Suppressor macrophage treated with lipopolysaccharide for 4 hours (primary cell): ENCODE data around the gene TMC1.
"Not testable (repeated sequence)": the region's sequence is repeated elsewhere in the genome, so short reads cannot be mapped to it uniquely, and the experiment has no call there.

Experiments used
- DNase-seq: peaks from one replicate; pipeline ENCODE4 v3.0.0-alpha.2; 2020

The TMC1 gene

DNA sequence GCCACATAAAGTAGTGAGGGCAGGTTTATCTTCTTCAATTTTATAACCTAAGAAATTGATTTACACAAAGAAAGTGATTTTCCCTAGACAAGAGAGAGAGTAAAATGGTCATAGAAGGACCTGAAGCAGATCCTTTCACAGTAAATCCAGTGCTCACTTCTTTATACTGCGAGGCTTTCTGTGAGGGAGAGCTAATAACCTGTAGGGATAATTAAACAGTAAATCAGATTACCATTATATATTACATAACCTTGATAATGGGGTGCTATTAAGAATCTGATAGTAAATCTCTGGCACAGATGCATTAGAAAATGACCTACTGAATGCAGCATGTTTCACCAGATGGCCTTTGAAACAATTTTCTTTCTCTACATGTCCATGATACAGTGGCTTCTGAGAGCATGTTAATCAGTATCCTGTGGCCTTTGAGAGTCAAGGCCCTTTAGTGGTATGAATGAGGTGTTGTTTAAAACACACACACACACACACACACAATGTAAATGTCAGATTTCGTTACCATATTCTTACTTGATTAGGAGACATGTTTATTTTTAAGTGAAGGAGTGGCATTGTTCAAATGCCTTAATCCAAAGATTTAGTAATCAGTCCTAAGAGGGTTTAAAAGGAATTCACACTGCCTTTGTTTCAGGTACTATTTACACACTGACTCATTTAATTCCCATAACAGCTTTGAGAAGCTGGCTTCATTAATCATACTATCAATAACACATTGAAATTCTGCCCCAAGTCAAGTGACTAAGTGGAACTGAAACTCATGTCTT, 306.7 kb downstream of the TMC1 start:
- peak; percentile 18 for DNase-seq

DNA sequence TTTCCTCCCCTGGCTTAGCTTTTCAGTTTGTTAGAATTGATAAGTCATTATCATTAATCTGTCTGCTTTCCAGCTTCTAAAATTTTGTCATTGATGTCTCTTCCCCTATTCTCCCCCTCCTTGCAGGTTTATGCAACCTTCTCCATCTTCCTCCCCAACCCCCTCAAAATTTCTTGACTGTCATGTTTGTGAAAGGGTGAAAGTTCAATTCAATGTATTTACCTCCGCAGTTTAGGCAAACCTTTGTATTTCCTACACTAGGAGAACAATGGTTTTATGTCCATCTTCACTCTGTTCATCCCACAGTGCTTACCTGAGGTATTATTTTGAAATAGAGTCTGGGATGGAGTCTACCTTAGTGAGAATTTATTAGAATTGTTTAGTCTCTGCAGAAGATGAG, 313.6 kb downstream of the TMC1 start:
- no peak for DNase-seq

DNA sequence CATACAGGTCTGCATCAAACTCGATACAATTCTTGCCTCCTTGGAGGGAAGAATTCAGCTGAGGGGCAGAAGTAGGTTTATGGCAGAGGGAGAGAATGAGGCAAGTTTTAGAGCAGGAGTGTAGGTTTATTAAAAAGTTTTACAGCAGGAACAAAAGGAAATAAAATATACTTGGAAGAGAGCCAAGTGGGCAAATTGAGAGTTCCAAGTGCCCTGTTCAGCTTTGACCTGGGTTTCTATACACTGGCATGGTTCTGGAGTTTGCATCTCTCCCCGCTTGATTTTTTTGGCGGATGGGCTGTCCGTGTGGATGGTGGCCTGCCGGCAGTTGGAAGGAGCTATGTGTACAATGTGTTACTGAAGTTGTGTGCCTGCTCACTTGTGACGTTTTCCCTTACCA, 315.4 kb downstream of the TMC1 start:
- DNase-seq: no peak

DNA sequence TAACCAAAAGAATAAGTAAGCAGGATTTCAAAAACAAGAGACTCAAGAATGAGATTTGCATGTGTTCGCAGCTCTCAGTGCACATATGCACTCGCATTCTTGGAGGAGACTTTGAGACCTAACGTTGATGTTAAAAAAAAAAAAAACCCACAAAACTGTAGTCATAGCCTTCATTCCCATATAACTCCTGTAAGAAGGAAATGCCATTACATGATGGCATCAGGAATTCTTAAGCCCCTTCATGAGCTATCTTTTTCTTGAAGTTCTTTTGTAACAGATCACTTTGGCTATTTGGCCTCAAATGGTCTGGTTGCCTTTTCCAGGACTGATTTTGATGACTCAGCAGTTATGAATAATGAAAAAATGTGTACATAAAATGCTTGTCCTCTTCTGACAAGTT, 317.7 kb downstream of the TMC1 start:
- DNase-seq: no peak

- no peak for DNase-seq
Measured at GRCh38 chr9:72843520-72844439, 322.4 kb downstream of the TMC1 start.

DNA sequence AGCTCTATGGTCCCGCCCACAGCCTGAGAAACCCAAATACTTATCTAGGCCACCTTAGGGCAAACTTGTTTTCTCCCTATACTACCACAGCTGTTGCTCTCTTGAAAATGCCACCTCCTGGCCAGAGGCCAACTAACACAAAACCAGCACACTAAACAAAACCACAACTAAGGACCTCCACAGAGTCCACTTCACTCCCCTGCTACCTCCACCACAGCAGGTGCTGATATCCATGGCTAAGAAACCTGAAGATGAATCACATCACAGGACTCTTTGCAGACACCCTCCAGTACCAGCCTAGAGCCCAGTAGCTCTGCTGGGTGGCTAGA, 323.0 kb downstream of the TMC1 start:
- no peak for DNase-seq

- DNase-seq: not testable (repeated sequence)
Measured at GRCh38 chr9:72845052-72845451, 323.6 kb downstream of the TMC1 start.

GRCh38 chr9:72850209-72850608, 328.8 kb downstream of the TMC1 start:
- DNase-seq: not testable (repeated sequence)

GRCh38 chr9:72855321-72855720, 333.9 kb downstream of the TMC1 start:
- no peak for DNase-seq

- DNase-seq: no peak
Measured at GRCh38 chr9:72855890-72856523, 334.6 kb downstream of the TMC1 start.

GRCh38 chr9:72856972-72857623, 335.7 kb downstream of the TMC1 start:
- peak; percentile 66 for DNase-seq

- peak; percentile 18 for DNase-seq
Measured at GRCh38 chr9:72857624-72857996, 336.2 kb downstream of the TMC1 start.

GRCh38 chr9:72858089-72858912, 336.9 kb downstream of the TMC1 start:
- peak; percentile 15 for DNase-seq

GRCh38 chr9:72862788-72863187, 341.4 kb downstream of the TMC1 start:
- DNase-seq: not testable (repeated sequence)

- no peak for DNase-seq
Measured at GRCh38 chr9:72863456-72864094, 342.2 kb downstream of the TMC1 start.

GRCh38 chr9:72864327-72864726, 342.9 kb downstream of the TMC1 start:
- DNase-seq: no peak

DNA sequence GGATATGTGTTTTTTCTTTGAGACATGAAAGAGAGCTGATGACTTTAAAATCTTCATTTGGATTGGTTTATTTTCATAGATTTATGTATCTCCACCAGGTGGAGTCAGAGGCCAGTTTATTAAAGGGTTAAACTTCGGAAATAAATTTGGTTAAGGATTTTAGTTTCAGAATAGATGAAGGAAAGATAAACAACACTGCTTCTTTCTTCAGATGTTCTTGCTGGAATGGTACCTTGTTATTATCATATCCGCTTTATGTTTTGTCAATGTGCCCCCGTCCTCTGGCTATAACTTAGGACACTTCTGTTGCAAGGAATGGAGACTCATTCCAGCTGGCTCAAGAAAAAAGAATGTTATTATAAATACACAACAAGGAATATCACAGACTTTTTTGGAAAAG, 350.3 kb downstream of the TMC1 start:
- DNase-seq: peak; percentile 42

- DNase-seq: no peak
Measured at GRCh38 chr9:72872718-72873117, 351.3 kb downstream of the TMC1 start.

- DNase-seq: no peak
Measured at GRCh38 chr9:72873456-72873855, 352.0 kb downstream of the TMC1 start.

GRCh38 chr9:72874344-72874743, 352.9 kb downstream of the TMC1 start:
- DNase-seq: no peak

GRCh38 chr9:72875221-72875620, 353.8 kb downstream of the TMC1 start:
- no peak for DNase-seq

DNA sequence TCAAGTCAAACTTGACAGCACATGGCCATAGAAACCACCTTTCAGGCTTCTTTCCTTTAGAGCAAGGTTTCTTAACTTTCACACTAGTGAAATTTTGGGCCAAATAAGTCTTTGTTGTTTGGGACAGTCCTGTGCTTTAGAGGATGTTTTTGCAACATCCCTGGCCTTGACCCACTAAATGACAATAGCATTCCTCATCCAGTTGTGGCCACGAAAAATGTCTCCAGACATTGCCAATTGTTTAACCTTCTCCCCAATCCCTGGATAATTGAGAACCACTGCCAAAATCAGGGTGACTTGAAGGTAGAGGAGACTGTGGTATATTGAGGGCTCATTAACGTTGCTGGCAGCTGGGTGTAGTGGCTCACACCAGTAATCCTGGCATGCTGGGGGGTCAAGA, 359.4 kb downstream of the TMC1 start:
- no peak for DNase-seq
